HepG2 (cell line): ENCODE measurements around the gene DNMT1. TPM values are rescaled to one million over a fixed set of nuclear protein-coding genes. Genes with fewer than 3 reads are reported as not detected.

Source experiments
- GZF1 ChIP-seq: sonication (generic); formaldehyde crosslinking; IDR thresholded peaks from 2 replicates; pipeline ENCODE4 v1.5.1; 2020; ENCODE audit warnings: mild to moderate bottlenecking, missing genetic modification reagents
- ZFAT ChIP-seq: sonication (generic); formaldehyde crosslinking; conservative IDR thresholded peaks from 2 replicates; pipeline ENCODE4 v1.8.1; 2023; ENCODE audit warnings: missing genetic modification reagents, inconsistent platforms
- ZKSCAN1 ChIP-seq: fragments of 150-350 bp; IDR thresholded peaks from 2 replicates; pipeline ENCODE4 v1.6.1; 2014; ENCODE audit warnings: low read length
- ZNF570 ChIP-seq: sonication (generic); formaldehyde crosslinking; IDR thresholded peaks from 2 replicates; pipeline ENCODE4 v1.4.0; 2020; ENCODE audit warnings: mild to moderate bottlenecking, missing genetic modification reagents, borderline replicate concordance
- polyA plus RNA-seq, 8 experiments: library from polyadenylated mRNA; depleted of rRNA in 3 of 8; stranded (reverse) in 7 of 8; unstranded in 1 of 8; fragments of >200 nt; fragmentation: Illumina TruSeq in 4 of 8; extraction: Trizol in 4 of 8; gene quantifications; 2 replicates each; pipeline versions ENCODE4 v1.2.1 to v1.2.3, GENCODE V29; 2011 to 2016; ENCODE audit warnings: low read depth in 4 of 8, missing spikeins in 1 of 8, mixed read lengths in 1 of 8; ENCODE audit not compliant: insufficient read depth in 1 of 8
- total RNA-seq, 5 experiments: library from RNA; depleted of rRNA; stranded (reverse); fragments of >200 nt; fragmentation: Illumina TruSeq; extraction: Trizol; gene quantifications; 2 replicates each; pipeline ENCODE4 v1.2.3, GENCODE V29; 2016; ENCODE audit warnings: low read depth in 1 of 5
- TF ChIP-seq, protein P1 (sequence below): sonication (generic); formaldehyde crosslinking; IDR thresholded peaks from 2 replicates; pipeline ENCODE4 v1.9.0; 2022; ENCODE audit warnings: low read depth, missing genetic modification reagents
- TF ChIP-seq, protein P2 (sequence below): sonication (generic); formaldehyde crosslinking; IDR thresholded peaks from 2 replicates; pipeline ENCODE4 v1.4.0; 2020; ENCODE audit warnings: missing genetic modification reagents
- TF ChIP-seq, protein P3 (sequence below): IDR thresholded peaks from 2 replicates; pipeline ENCODE4 v1.6.1; 2016
- TF ChIP-seq, protein P4 (sequence below): sonication (generic); formaldehyde crosslinking; IDR thresholded peaks from 2 replicates; pipeline ENCODE4 v1.5.0; 2020; ENCODE audit warnings: mild to moderate bottlenecking, missing genetic modification reagents, borderline replicate concordance
- TF ChIP-seq, protein P5 (sequence below): sonication (generic); formaldehyde crosslinking; IDR thresholded peaks from 2 replicates; pipeline ENCODE4 v1.8.0; 2022; ENCODE audit warnings: missing genetic modification reagents, mild to moderate bottlenecking, inconsistent platforms, borderline replicate concordance
- TF ChIP-seq, protein P6 (sequence below): sonication (generic); formaldehyde crosslinking; IDR thresholded peaks from 2 replicates; pipeline ENCODE4 v1.5.0; 2020; ENCODE audit warnings: missing genetic modification reagents, mild to moderate bottlenecking, borderline replicate concordance
- TF ChIP-seq, protein P7 (sequence below), 2 experiments: sonication (generic) in 1 of 2; formaldehyde crosslinking in 1 of 2; IDR thresholded peaks; 2 replicates each; pipeline versions ENCODE4 v1.6.1 to v1.9.0; 2014 to 2022; ENCODE audit warnings: antibody characterized with exemption in 1 of 2, borderline replicate concordance in 1 of 2, inconsistent platforms in 1 of 2, low read depth in 1 of 2, missing genetic modification reagents in 1 of 2

The DNMT1 gene
- total and polyA plus RNA-seq, 2 of the 13 experiments (the other 11 are each of a cell fraction or from before 2014, with no cell fraction given), result 31.2 to 91.1 TPM

DNA sequence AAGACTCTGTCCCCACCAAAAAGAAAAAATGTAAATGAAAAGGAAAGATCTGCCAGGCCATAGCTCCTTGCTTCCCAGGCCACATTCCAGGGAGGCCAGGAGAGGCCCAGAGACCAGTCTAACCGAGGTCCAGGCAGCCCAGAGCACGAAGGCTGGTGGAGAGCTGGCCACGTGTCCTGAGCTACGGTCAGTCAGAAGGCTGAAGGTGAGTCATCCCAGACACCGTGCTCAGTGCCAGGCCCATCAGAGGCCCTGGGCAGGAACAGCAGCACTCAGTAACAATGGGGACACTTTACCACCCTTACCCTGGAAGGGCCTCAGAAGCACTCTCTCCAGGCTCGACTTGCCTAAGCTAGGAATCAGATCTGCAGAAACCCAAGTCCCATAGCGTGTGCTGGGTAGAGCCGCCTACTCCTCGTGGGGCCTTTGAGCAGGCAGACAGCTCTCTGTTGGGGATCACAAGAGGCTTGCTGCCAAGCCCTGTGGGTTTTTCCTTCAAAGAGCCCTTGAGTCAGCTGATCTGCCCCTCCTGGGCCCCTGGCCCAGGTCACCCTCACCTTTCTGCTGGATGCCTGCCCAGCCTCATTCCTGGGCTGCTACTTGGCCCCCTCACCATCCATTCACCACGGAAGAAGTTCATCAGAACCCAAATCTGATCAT lies 11.6 kb upstream of the DNMT1 start (continued):
- TF ChIP-seq, protein P1, sequence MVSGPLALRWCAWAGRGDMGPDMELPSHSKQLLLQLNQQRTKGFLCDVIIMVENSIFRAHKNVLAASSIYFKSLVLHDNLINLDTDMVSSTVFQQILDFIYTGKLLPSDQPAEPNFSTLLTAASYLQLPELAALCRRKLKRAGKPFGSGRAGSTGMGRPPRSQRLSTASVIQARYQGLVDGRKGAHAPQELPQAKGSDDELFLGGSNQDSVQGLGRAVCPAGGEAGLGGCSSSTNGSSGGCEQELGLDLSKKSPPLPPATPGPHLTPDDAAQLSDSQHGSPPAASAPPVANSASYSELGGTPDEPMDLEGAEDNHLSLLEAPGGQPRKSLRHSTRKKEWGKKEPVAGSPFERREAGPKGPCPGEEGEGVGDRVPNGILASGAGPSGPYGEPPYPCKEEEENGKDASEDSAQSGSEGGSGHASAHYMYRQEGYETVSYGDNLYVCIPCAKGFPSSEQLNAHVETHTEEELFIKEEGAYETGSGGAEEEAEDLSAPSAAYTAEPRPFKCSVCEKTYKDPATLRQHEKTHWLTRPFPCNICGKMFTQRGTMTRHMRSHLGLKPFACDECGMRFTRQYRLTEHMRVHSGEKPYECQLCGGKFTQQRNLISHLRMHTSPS, result peak; percentile 78; the same call in 1 of the 2 replicates
- TF ChIP-seq, protein P2, sequence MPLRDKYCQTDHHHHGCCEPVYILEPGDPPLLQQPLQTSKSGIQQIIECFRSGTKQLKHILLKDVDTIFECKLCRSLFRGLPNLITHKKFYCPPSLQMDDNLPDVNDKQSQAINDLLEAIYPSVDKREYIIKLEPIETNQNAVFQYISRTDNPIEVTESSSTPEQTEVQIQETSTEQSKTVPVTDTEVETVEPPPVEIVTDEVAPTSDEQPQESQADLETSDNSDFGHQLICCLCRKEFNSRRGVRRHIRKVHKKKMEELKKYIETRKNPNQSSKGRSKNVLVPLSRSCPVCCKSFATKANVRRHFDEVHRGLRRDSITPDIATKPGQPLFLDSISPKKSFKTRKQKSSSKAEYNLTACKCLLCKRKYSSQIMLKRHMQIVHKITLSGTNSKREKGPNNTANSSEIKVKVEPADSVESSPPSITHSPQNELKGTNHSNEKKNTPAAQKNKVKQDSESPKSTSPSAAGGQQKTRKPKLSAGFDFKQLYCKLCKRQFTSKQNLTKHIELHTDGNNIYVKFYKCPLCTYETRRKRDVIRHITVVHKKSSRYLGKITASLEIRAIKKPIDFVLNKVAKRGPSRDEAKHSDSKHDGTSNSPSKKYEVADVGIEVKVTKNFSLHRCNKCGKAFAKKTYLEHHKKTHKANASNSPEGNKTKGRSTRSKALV (CRISPR knock-in tag), result peak; percentile 53; the same call in 1 of the 2 replicates
- TF ChIP-seq, protein P3, sequence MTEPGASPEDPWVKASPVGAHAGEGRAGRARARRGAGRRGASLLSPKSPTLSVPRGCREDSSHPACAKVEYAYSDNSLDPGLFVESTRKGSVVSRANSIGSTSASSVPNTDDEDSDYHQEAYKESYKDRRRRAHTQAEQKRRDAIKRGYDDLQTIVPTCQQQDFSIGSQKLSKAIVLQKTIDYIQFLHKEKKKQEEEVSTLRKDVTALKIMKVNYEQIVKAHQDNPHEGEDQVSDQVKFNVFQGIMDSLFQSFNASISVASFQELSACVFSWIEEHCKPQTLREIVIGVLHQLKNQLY, result peak; percentile 66; the same call in 1 of the 2 replicates
- TF ChIP-seq, protein P4, sequence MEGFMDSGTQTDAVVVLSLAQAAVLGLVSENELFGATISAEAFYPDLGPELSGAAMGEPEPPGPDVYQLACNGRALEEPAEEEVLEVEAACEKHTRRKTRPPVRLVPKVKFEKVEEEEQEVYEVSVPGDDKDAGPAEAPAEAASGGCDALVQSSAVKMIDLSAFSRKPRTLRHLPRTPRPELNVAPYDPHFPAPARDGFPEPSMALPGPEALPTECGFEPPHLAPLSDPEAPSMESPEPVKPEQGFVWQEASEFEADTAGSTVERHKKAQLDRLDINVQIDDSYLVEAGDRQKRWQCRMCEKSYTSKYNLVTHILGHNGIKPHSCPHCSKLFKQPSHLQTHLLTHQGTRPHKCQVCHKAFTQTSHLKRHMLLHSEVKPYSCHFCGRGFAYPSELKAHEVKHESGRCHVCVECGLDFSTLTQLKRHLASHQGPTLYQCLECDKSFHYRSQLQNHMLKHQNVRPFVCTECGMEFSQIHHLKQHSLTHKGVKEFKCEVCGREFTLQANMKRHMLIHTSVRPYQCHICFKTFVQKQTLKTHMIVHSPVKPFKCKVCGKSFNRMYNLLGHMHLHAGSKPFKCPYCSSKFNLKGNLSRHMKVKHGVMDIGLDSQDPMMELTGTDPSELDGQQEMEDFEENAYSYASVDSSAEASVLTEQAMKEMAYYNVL (CRISPR knock-in tag), result no peak
- TF ChIP-seq ZNF570 (CRISPR knock-in tag) (no peak), ZFAT (CRISPR knock-in tag) (no peak), GZF1 (CRISPR knock-in tag) (no peak), ZKSCAN1 (no peak)
- TF ChIP-seq, protein P5, sequence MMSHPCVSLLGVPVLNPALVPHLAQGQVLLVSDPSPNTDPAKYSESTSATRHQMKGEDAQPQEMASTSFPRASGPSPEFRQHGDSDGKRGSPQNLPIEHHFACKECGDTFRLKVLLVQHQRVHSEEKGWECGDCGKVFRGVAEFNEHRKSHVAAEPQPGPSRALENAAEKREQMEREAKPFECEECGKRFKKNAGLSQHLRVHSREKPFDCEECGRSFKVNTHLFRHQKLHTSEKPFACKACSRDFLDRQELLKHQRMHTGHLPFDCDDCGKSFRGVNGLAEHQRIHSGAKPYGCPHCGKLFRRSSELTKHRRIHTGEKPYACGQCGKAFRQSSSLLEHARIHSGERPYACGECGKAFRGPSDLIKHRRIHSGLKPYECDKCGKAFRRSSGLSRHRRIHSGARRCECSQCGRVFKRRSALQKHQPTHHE, result no peak
- TF ChIP-seq, protein P6, sequence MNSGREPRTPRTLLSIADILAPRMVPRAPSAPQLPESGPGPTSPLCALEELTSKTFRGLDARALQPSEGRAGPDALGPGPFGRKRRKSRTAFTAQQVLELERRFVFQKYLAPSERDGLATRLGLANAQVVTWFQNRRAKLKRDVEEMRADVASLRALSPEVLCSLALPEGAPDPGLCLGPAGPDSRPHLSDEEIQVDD (CRISPR knock-in tag), result no peak
- TF ChIP-seq, protein P7, sequence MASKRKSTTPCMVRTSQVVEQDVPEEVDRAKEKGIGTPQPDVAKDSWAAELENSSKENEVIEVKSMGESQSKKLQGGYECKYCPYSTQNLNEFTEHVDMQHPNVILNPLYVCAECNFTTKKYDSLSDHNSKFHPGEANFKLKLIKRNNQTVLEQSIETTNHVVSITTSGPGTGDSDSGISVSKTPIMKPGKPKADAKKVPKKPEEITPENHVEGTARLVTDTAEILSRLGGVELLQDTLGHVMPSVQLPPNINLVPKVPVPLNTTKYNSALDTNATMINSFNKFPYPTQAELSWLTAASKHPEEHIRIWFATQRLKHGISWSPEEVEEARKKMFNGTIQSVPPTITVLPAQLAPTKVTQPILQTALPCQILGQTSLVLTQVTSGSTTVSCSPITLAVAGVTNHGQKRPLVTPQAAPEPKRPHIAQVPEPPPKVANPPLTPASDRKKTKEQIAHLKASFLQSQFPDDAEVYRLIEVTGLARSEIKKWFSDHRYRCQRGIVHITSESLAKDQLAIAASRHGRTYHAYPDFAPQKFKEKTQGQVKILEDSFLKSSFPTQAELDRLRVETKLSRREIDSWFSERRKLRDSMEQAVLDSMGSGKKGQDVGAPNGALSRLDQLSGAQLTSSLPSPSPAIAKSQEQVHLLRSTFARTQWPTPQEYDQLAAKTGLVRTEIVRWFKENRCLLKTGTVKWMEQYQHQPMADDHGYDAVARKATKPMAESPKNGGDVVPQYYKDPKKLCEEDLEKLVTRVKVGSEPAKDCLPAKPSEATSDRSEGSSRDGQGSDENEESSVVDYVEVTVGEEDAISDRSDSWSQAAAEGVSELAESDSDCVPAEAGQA (IDR thresholded peaks at IDR 0.05; ENCODE audit: low read depth), result no peak
- TF ChIP-seq, protein P7 (CRISPR knock-in tag; IDR thresholded peaks at IDR 0.05; ENCODE audit: borderline replicate concordance), result no peak
